CD4-positive, CD25-positive, alpha-beta regulatory T cell (primary cell): ENCODE measurements around the gene TRPC4AP. TPM values are rescaled to one million over a fixed set of nuclear protein-coding genes. Genes with fewer than 3 reads are reported as not detected.
A peak's percentile ranks its signal among the peaks of the same experiment; 100 is the strongest.

Source experiments
- ATAC-seq, 2 donors: fragments of 150-1000 bp; cut with Tn5 transposase; one replicate each; pipeline ENCODE4 v1.10.0; 2021; ENCODE audit warnings: low read depth in 2 of 2, moderate number of reproducible peaks in 2 of 2, moderate library complexity in 1 of 2
- DNase-seq, 3 donors: peaks; one replicate each; pipeline versions ENCODE4 v3.0.0 to v3.0.0-alpha.2; 2012 to 2022; ENCODE audit warnings: mixed read lengths in 1 of 3
- H3K27ac ChIP-seq: one replicate; pipeline ENCODE4 v1.7.0; 2013; ENCODE audit warnings: mild to moderate bottlenecking, low read length; ENCODE audit not compliant: insufficient read depth, poor library complexity, severe bottlenecking
- H3K27me3 ChIP-seq: one replicate; pipeline ENCODE4 v1.7.0; 2013; ENCODE audit warnings: low read length; ENCODE audit not compliant: control insufficient read depth, insufficient read depth
- H3K36me3 ChIP-seq: one replicate; pipeline ENCODE4 v1.7.0; 2013; ENCODE audit warnings: mild to moderate bottlenecking, low read length, moderate library complexity; ENCODE audit not compliant: control insufficient read depth, insufficient read depth
- H3K4me1 ChIP-seq: 2 replicates; pipeline ENCODE4 v1.7.0; 2013; ENCODE audit warnings: mild to moderate bottlenecking, low read length; ENCODE audit not compliant: insufficient read depth, control insufficient read depth, poor library complexity, severe bottlenecking
- H3K4me3 ChIP-seq: one replicate; pipeline ENCODE4 v1.7.0; 2013; ENCODE audit warnings: low read depth, mild to moderate bottlenecking, low read length, moderate library complexity
- H3K9me3 ChIP-seq, 2 experiments: 1 replicate in 1 of 2; 2 replicates in 1 of 2; pipeline ENCODE4 v1.7.0; 2013; ENCODE audit warnings: low read length in 2 of 2, mild to moderate bottlenecking in 1 of 2, moderate library complexity in 1 of 2; ENCODE audit not compliant: control insufficient read depth in 2 of 2
- H3K27ac Mint-ChIP-seq, 3 donors: one replicate each; pipeline ENCODE4 v1.8.0; 2020 to 2022; ENCODE audit warnings: mild to moderate bottlenecking in 3 of 3, mixed read lengths in 3 of 3, moderate library complexity in 2 of 3
- H3K27me3 Mint-ChIP-seq: one replicate; pipeline ENCODE4 v1.8.0; 2022; ENCODE audit warnings: mild to moderate bottlenecking, mixed read lengths
- H3K36me3 Mint-ChIP-seq: one replicate; pipeline ENCODE4 v1.8.0; 2020; ENCODE audit warnings: mixed read lengths
- H3K4me1 Mint-ChIP-seq, 4 donors: one replicate each; pipeline ENCODE4 v1.8.0; 2020 to 2022; ENCODE audit warnings: mixed read lengths in 4 of 4, mild to moderate bottlenecking in 1 of 4
- H3K4me3 Mint-ChIP-seq, 4 donors: one replicate each; pipeline ENCODE4 v1.8.0; 2020 to 2022; ENCODE audit warnings: mild to moderate bottlenecking in 4 of 4, mixed read lengths in 4 of 4, moderate library complexity in 3 of 4
- H3K9me3 Mint-ChIP-seq, 7 donors: one replicate each; pipeline ENCODE4 v1.8.0; 2020 to 2022; ENCODE audit warnings: mixed read lengths in 7 of 7, mild to moderate bottlenecking in 3 of 7, moderate library complexity in 2 of 7
- polyA plus RNA-seq, 4 donors: library from polyadenylated mRNA; unstranded; fragments of 300-500 nt; fragmentation: Illumina TruSeq; gene quantifications; one replicate each; pipeline ENCODE4 v1.2.3, GENCODE V29; 2021
- total RNA-seq: library from RNA; stranded (reverse); gene quantifications from one replicate; pipeline ENCODE4 v1.2.3, GENCODE V29; 2022

TRPC4AP gene
- total and polyA plus RNA-seq, 5 donors from 2014 or later, result 58.7 to 76.4 (median 61.2) TPM

GRCh38 chr20:34970193-34970840 lies 122.3 kb downstream of the TRPC4AP start:
- no peaks in the 10 kb centered on the region for H3K9me3 ChIP-seq
- ATAC-seq, result no peak
- H3K27me3 Mint-ChIP-seq, result no peaks in the 10 kb centered on the region
- no peak overlapping the region for H3K4me3 ChIP-seq
- no peak overlapping the region for H3K27ac ChIP-seq
- no peak for DNase-seq
- no peaks in the 10 kb centered on the region for H3K4me1 Mint-ChIP-seq
- H3K27ac Mint-ChIP-seq, result no peak overlapping the region
- H3K4me1 ChIP-seq, result no peaks in the 10 kb centered on the region
- H3K27me3 ChIP-seq, result no peaks in the 10 kb centered on the region
- H3K4me3 Mint-ChIP-seq, result no peak overlapping the region
- peaks cover 0 to 2% (median 0%) of the 10 kb centered on the region in 7 donors for H3K9me3 Mint-ChIP-seq
- H3K36me3 ChIP-seq, result no peaks in the 10 kb centered on the region
- no peaks in the 10 kb centered on the region for H3K36me3 Mint-ChIP-seq

GRCh38 chr20:34968042-34968775 lies 124.4 kb downstream of the TRPC4AP start:
- Mint-ChIP-seq H3K27ac (no peak overlapping the region), H3K36me3 (no peaks in the 10 kb centered on the region), H3K9me3 (peaks cover 0 to 2% (median 0%) of the 10 kb centered on the region in 7 donors)

GRCh38 chr20:34967421-34967820 lies 125.2 kb downstream of the TRPC4AP start:
- H3K4me3 Mint-ChIP-seq, result no peak overlapping the region
- no peak overlapping the region for H3K27ac Mint-ChIP-seq
- H3K27me3 ChIP-seq, result no peaks in the 10 kb centered on the region
- no peaks in the 10 kb centered on the region for H3K27me3 Mint-ChIP-seq
- H3K9me3 ChIP-seq, result no peaks in the 10 kb centered on the region
- H3K4me3 ChIP-seq, result no peak overlapping the region
- no peaks in the 10 kb centered on the region for H3K36me3 ChIP-seq
- H3K36me3 Mint-ChIP-seq, result no peaks in the 10 kb centered on the region
- H3K4me1 Mint-ChIP-seq, result no peaks in the 10 kb centered on the region
- no peaks in the 10 kb centered on the region for H3K4me1 ChIP-seq
- DNase-seq (no peak), ATAC-seq (no peak)
- no peak overlapping the region for H3K27ac ChIP-seq
- peaks cover 0 to 2% (median 0%) of the 10 kb centered on the region in 7 donors for H3K9me3 Mint-ChIP-seq

More at GRCh38 chr20:34968042-34968775, 124.4 kb downstream of the TRPC4AP start:
- DNase-seq (no peak), ATAC-seq (no peak)
- H3K36me3 ChIP-seq, result no peaks in the 10 kb centered on the region
- Mint-ChIP-seq H3K27me3 (no peaks in the 10 kb centered on the region), H3K4me3 (no peak overlapping the region), H3K4me1 (no peaks in the 10 kb centered on the region)
- no peak overlapping the region for H3K27ac ChIP-seq
- H3K9me3 ChIP-seq, result no peaks in the 10 kb centered on the region
- H3K27me3 ChIP-seq, result no peaks in the 10 kb centered on the region
- no peak overlapping the region for H3K4me3 ChIP-seq
- no peaks in the 10 kb centered on the region for H3K4me1 ChIP-seq

GRCh38 chr20:34965051-34965450 lies 127.6 kb downstream of the TRPC4AP start:
- DNase-seq (no peak), ATAC-seq (no peak)
- H3K27ac ChIP-seq, result no peak overlapping the region

GRCh38 chr20:34964486-34964885 lies 128.1 kb downstream of the TRPC4AP start:
- H3K4me3 Mint-ChIP-seq, result no peak overlapping the region
- no peaks in the 10 kb centered on the region for H3K4me1 ChIP-seq
- DNase-seq (no peak), ATAC-seq (no peak)
- no peak overlapping the region for H3K4me3 ChIP-seq
- no peaks in the 10 kb centered on the region for H3K36me3 Mint-ChIP-seq
- H3K27me3 Mint-ChIP-seq, result no peaks in the 10 kb centered on the region
- peaks cover 0 to 2% (median 0%) of the 10 kb centered on the region in 7 donors for H3K9me3 Mint-ChIP-seq
- H3K9me3 ChIP-seq, result no peaks in the 10 kb centered on the region
- no peaks in the 10 kb centered on the region for H3K36me3 ChIP-seq
- peaks cover 0 to 4% (median 2%) of the 10 kb centered on the region in 4 donors for H3K4me1 Mint-ChIP-seq
- peak overlapping the region in 1 of 3 donors; percentile 4 for H3K27ac Mint-ChIP-seq
- H3K27me3 ChIP-seq, result no peaks in the 10 kb centered on the region
- no peak overlapping the region for H3K27ac ChIP-seq

More at GRCh38 chr20:34965051-34965450, 127.6 kb downstream of the TRPC4AP start:
- Histone ChIP-seq H3K9me3 (no peaks in the 10 kb centered on the region), H3K36me3 (no peaks in the 10 kb centered on the region), H3K4me3 (no peak overlapping the region), H3K4me1 (no peaks in the 10 kb centered on the region), H3K27me3 (no peaks in the 10 kb centered on the region)
- Mint-ChIP-seq H3K27ac (peak overlapping the region in 1 of 3 donors; percentile 42), H3K4me3 (no peak overlapping the region), H3K9me3 (peaks cover 0 to 2% (median 0%) of the 10 kb centered on the region in 7 donors), H3K4me1 (peaks cover 0 to 4% (median 2%) of the 10 kb centered on the region in 4 donors), H3K27me3 (no peaks in the 10 kb centered on the region), H3K36me3 (no peaks in the 10 kb centered on the region)

- Histone ChIP-seq H3K27ac (no peak overlapping the region), H3K27me3 (no peaks in the 10 kb centered on the region), H3K4me3 (peak overlapping the region; percentile 79), H3K4me1 (peaks cover 15% of the 10 kb centered on the region), H3K36me3 (no peaks in the 10 kb centered on the region), H3K9me3 (no peaks in the 10 kb centered on the region)
- Mint-ChIP-seq H3K4me1 (peaks cover 0 to 41% (median 24%) of the 10 kb centered on the region in 4 donors), H3K4me3 (peak overlapping the region in 2 of 4 donors; percentile 36 to 94), H3K36me3 (no peaks in the 10 kb centered on the region), H3K27ac (peak overlapping the region in 2 of 3 donors; percentile 96 to 99), H3K9me3 (no peaks in the 10 kb centered on the region), H3K27me3 (no peaks in the 10 kb centered on the region)
- DNase-seq (no peak), ATAC-seq (no peak)
Measured at GRCh38 chr20:34956751-34957472, 135.7 kb downstream of the TRPC4AP start.

GRCh38 chr20:34956041-34956458 lies 136.6 kb downstream of the TRPC4AP start:
- H3K4me3 ChIP-seq, result peak overlapping the region; percentile 79
- no peaks in the 10 kb centered on the region for H3K36me3 Mint-ChIP-seq
- peaks cover 0 to 41% (median 24%) of the 10 kb centered on the region in 4 donors for H3K4me1 Mint-ChIP-seq
- peak overlapping the region; percentile 29 to 99 (median 96) for H3K27ac Mint-ChIP-seq
- peak overlapping the region; percentile 94 to 99 (median 96) for H3K4me3 Mint-ChIP-seq
- peak overlapping the region; percentile 79 for H3K27ac ChIP-seq
- no peaks in the 10 kb centered on the region for H3K9me3 ChIP-seq
- no peaks in the 10 kb centered on the region for H3K9me3 Mint-ChIP-seq
- DNase-seq (no peak), ATAC-seq (no peak)
- H3K27me3 Mint-ChIP-seq, result no peaks in the 10 kb centered on the region
- no peaks in the 10 kb centered on the region for H3K36me3 ChIP-seq
- H3K27me3 ChIP-seq, result no peaks in the 10 kb centered on the region
- H3K4me1 ChIP-seq, result peaks cover 15% of the 10 kb centered on the region
